ENCODE measurements around the gene PIP4K2C.
"Not testable (repeated sequence)": the region's sequence is repeated elsewhere in the genome, so short reads cannot be mapped to it uniquely, and the experiment has no call there.

The PIP4K2C gene

GRCh38 chr12:57585156-57585555, 5.8 kb upstream of the PIP4K2C start:
- DNase-seq (ENCODE audit: low read depth), result no peak

- no peak for DNase-seq (ENCODE audit: low read depth)
Measured at GRCh38 chr12:57586128-57586527, 4.9 kb upstream of the PIP4K2C start.

DNA sequence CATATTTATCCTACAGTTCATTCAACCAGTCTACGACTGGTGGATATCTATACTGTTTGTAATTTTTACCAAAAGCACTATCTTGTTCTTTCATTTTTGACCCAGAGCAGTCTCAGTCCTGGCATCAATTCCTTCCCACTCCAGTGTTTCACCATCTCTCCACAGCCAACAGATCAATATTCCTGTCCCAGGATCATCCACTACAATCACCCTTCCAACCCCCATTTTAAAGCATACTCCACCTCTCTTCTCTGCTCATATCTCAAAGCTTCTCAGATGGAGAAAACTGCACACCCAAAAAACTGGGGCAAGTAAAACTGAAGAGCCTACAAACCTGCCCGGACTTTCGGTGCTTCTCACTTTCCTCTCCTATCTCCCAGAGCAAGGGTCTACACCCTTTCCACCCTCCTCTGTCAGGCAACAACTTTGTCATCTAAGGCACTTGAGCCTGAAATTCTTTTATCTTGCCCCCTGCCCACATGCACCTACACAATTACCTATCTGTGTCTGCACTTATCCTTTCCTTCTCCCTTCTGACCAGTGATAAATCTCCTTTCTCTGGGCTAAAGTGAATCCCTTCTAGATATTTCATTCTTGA, 4.1 kb upstream of the PIP4K2C start:
- no peak for DNase-seq (ENCODE audit: low read depth)

GRCh38 chr12:57588951-57589610, 1.9 kb upstream of the PIP4K2C start:
- not testable (repeated sequence) for DNase-seq (ENCODE audit: low read depth)

DNA sequence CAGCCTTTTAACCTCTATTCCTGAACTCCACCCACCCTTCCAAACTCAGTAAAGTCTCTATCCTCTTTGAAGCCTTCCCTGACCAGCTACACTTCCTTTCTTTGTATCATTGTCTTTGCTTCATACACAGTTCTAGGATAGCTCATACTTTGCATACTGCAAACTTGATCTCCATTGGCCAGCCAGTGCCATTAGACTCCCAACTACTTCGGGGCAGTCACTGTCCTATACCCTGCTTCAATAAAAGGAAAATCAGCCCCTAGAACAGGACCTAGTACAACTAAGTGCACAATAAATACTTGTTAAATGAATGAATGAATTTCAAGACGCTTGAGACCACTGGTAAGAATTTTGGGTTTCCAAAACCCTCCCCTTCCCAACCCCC, 521 bp upstream of the PIP4K2C start:
- no peak for DNase-seq (ENCODE audit: low read depth)

- DNase-seq (ENCODE audit: low read depth), result no peak
Measured at GRCh38 chr12:57591782-57592325, 862 bp downstream of the PIP4K2C start.

DNA sequence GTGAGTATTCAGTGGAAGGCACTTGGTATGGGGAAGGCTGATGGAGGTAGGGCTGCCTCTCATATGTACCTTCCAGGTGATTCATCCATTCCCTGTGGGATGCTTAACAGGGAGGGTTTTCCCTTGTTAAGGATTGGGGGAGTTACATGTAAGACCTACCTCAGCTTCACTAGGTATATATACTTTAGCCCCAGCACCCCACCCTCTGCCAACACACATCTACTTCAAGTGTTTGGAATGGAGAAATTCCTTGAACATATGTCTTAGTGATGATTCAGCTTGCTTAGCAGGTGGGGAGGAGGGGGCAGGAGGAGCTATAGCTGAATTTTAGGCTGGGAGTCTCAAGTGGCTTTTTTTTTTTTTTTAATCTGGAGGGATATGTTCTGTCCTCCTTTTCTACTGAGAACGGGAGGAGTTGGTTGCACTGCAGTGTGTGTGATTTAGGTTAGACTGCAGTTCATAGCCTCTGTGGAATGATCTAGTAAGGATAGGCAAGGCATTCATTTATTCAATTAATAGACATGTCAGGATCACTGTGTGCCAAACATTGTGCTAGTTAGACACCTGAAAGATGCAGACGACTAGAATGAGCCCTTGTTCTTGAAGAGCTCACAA, 1.7 kb downstream of the PIP4K2C start:
- DNase-seq (ENCODE audit: low read depth), result no peak

DNA sequence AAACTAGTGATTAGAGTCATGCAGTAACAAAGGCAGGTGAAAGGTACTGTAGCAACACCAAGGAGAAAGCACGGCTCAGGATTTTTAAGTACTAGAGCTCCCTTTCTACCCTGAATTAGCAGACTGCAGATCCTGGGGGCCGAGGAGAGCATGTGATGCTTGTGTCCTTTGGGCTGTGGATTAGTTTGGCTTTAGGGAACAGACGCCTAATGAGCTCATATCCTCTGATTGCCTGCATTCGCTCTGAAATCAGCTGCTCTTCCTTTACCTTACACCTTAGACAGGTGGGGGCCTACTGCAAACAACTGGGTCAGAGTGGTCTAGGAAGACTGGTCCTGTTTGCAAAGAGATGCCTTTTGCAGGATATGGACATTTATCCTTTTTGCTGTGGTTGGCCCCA, 2.2 kb downstream of the PIP4K2C start:
- DNase-seq (ENCODE audit: low read depth), result no peak

GRCh38 chr12:57600395-57600794, 9.4 kb downstream of the PIP4K2C start:
- no peak for DNase-seq (ENCODE audit: low read depth)

GRCh38 chr12:57602544-57602943, 11.6 kb downstream of the PIP4K2C start:
- no peak for DNase-seq (ENCODE audit: low read depth)

- no peak for DNase-seq (ENCODE audit: low read depth)
Measured at GRCh38 chr12:57603324-57603723, 12.3 kb downstream of the PIP4K2C start.

DNA sequence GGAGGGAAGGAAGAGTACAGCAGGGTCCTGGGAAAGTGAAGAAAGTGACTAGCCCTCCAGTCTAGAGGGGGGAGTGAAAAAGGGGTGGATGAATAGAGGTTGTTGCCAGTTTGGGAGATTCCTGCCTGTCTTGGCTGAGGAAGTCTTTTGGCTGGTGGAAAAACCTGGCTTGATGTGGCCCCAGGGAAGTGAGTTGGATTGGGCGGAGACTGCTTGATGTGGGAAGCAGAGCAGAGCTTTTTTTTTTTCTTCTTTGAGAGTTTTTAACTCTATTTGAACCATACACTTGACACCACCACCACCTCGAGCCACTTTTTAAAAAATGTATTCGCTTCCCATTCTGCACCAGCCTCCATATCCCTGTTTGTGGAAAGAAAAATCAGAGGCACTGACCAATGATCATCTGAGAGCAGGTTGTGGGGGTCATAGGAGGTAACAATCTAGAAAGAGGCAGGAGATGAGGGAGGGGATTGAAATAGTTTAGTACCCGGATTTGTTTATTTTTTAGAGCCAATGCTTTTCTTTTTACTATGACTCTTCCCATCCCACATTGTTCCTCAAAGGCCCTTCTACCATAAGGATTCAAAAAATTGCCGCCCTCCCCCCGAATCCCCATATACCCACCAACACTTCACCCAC, 12.9 kb downstream of the PIP4K2C start:
- peak; percentile 66 for DNase-seq (ENCODE audit: low read depth)

DNA sequence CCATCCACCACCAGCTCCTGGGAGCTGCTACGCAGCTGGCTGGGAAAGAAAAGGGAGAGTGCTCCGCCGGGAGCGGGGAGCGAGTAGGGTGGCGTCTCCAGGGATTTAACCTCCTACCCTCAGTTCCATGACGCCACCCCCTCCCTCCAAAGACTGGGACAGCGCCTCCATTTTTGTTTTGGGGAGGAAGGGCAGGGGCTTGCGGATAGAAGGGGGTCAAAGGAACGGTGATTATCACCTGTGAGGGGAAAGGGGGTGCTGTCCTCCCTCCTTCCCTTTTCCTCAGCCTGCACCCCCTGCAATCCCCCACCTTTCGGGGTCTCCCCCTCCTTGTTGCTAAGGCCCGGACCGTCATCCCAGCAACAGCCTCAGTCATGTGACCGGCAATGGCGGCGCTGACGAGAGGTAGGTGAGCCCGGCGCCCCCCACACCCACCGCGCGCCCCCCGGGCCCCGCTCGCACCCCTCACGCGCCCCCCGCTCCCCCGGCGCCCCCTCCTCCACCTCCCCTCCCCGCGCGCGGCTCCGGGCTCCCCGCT, 13.5 kb downstream of the PIP4K2C start, which contains the start of gene DTX3:
TSS of gene DTX3 (plus strand) at position 371 of the 538 bp plus-strand sequence. CDS start 1,694 bp downstream, outside the sequence.
- no peak for DNase-seq (ENCODE audit: low read depth)

GRCh38 chr12:57604992-57605810, 14.2 kb downstream of the PIP4K2C start:
- no peak for DNase-seq (ENCODE audit: low read depth)

- DNase-seq (ENCODE audit: low read depth), result no peak
Measured at GRCh38 chr12:57605811-57606311, 14.9 kb downstream of the PIP4K2C start.

DNA sequence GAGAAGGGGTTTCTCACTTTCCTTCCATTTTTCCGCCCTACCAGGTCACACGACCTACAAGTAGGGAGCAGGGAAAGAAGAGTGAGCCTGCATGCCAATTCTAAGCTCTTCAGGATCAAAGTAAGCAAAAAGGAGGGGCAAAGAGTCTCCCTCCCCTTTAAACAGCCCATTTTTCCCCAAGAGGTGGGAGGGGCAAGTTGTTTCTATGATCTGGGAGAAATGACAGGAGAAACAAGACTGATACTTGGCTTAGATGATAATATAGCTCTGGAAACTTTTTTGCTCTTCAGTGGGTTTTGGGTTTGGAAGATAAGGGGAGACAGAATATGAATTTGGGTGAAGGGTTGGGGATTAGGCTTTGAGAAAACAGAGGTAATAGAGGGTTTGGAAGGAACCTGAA, 15.4 kb downstream of the PIP4K2C start:
- no peak for DNase-seq (ENCODE audit: low read depth)

DNA sequence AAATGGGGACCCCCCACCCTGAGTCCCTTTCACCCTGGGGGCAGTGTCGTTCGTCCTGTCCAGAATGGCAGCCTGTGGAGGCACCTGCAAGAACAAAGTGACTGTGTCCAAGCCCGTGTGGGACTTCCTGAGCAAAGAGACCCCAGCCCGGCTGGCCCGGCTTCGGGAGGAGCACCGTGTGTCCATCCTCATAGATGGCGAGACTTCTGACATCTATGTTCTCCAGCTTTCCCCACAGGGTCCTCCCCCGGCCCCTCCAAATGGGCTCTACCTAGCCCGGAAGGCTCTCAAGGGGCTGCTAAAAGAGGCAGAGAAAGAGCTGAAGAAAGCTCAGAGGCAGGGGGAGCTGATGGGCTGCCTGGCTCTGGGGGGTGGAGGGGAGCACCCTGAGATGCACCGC, 15.8 kb downstream of the PIP4K2C start:
- DNase-seq (ENCODE audit: low read depth), result no peak

DNA sequence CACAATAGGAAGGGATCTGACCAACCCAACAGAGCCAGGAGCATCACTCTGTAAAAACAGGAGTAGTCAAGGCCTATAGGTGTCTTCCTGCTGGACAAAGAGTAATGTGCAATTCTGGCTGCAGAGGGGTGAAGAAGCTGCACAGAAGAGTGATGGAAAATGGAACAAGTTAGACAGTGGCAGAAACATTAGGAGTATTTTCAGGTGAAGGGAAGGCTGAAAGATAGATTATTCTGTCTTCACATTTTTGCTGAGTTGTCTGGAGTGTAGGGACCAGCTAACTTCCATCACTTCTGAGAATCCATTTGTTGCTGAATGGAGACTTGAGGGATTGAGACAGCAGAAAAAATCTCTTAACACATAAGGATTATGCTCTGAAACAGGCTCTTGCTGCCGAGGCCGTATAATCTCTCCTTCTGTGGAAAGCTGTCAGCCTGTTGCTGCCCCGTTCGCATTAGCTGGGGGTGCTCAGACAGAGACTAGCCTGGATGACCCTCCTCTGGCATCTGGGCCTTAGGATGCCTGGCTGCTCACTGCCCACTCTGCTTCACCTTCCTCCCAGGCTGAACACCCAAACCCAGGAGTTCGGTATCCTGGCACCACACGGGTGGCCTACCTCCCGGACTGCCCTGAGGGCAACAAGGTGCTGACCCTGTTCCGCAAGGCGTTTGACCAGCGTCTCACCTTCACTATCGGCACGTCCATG, 17.1 kb downstream of the PIP4K2C start:
- DNase-seq (ENCODE audit: low read depth), result no peak

- no peak for DNase-seq (ENCODE audit: low read depth)
Measured at GRCh38 chr12:57609101-57609780, 18.2 kb downstream of the PIP4K2C start.

All from iris pigment epithelial cell (primary cell).